Mesenchymal stem cell (in vitro differentiated cells and primary cell): ENCODE data around the gene ODAPH.

Experiments used
- DNase-seq: peaks from one replicate; pipeline ENCODE4 v3.0.0-alpha.2; 2013
- H2AFZ ChIP-seq: one replicate; pipeline ENCODE4 v1.6.1; 2013; ENCODE audit warnings: low read depth, mild to moderate bottlenecking, control low read depth, inconsistent platforms, low read length, moderate library complexity
- H2AK5ac ChIP-seq: 2 replicates; pipeline ENCODE4 v1.6.1; 2013; ENCODE audit warnings: low read length, moderate library complexity, mild to moderate bottlenecking, inconsistent platforms; ENCODE audit not compliant: severe bottlenecking
- H2BK120ac ChIP-seq: one replicate; pipeline ENCODE4 v1.6.1; 2013; ENCODE audit warnings: low read depth, mild to moderate bottlenecking, inconsistent platforms, low read length, moderate library complexity
- H2BK12ac ChIP-seq, 2 experiments: one replicate each; pipeline ENCODE4 v1.6.1; 2013; ENCODE audit warnings: inconsistent platforms in 2 of 2, low read length in 2 of 2, mild to moderate bottlenecking in 2 of 2, moderate library complexity in 2 of 2, control low read depth in 1 of 2
- H2BK15ac ChIP-seq: one replicate; pipeline ENCODE4 v1.6.1; 2013; ENCODE audit warnings: mild to moderate bottlenecking, low read depth, inconsistent platforms; ENCODE audit not compliant: poor library complexity, severe bottlenecking
- H2BK5ac ChIP-seq: 2 replicates; pipeline ENCODE4 v1.6.1; 2013; ENCODE audit warnings: low read depth, mild to moderate bottlenecking, low read length, control low read depth, inconsistent platforms; ENCODE audit not compliant: poor library complexity, severe bottlenecking
- H3K14ac ChIP-seq, 2 experiments: one replicate each; pipeline ENCODE4 v1.6.1; 2013; ENCODE audit warnings: inconsistent platforms in 2 of 2, low read length in 2 of 2, control low read depth in 1 of 2, mild to moderate bottlenecking in 1 of 2, moderate library complexity in 1 of 2
- H3K18ac ChIP-seq, 2 experiments: one replicate each; pipeline ENCODE4 v1.6.1; 2013; ENCODE audit warnings: inconsistent platforms in 2 of 2, low read length in 2 of 2, control low read depth in 1 of 2, low read depth in 1 of 2, mild to moderate bottlenecking in 1 of 2
- H3K23ac ChIP-seq, 2 experiments: one replicate each; pipeline ENCODE4 v1.6.1; 2013; ENCODE audit warnings: inconsistent platforms in 2 of 2, low read length in 2 of 2, mild to moderate bottlenecking in 2 of 2, moderate library complexity in 2 of 2, control low read depth in 1 of 2
- H3K27ac ChIP-seq: 2 replicates; pipeline ENCODE4 v1.5.1; 2013; ENCODE audit warnings: mild to moderate bottlenecking, moderate library complexity, low read length, control low read depth, inconsistent platforms; ENCODE audit not compliant: poor library complexity, severe bottlenecking
- H3K27me3 ChIP-seq, 2 experiments: 2 replicates each; pipeline versions ENCODE4 v1.6.1 to v1.7.0; 2013; ENCODE audit warnings: low read length in 2 of 2, mild to moderate bottlenecking in 2 of 2, moderate library complexity in 2 of 2, control low read depth in 1 of 2, inconsistent platforms in 1 of 2; ENCODE audit not compliant: control insufficient read depth in 1 of 2, insufficient read depth in 1 of 2
- H3K36me3 ChIP-seq, 2 experiments: 2 replicates each; pipeline versions ENCODE4 v1.6.1 to v1.7.0; 2013; ENCODE audit warnings: low read length in 2 of 2, control low read depth in 1 of 2, inconsistent platforms in 1 of 2, low read depth in 1 of 2, mild to moderate bottlenecking in 1 of 2; ENCODE audit not compliant: insufficient read depth in 2 of 2, control insufficient read depth in 1 of 2
- H3K4ac ChIP-seq, 2 experiments: one replicate each; pipeline ENCODE4 v1.6.1; 2013; ENCODE audit warnings: inconsistent platforms in 2 of 2, low read length in 2 of 2, mild to moderate bottlenecking in 2 of 2, moderate library complexity in 2 of 2, control low read depth in 1 of 2, low read depth in 1 of 2
- H3K4me1 ChIP-seq: 2 replicates; pipeline ENCODE4 v1.6.1; 2013; ENCODE audit warnings: low read depth, low read length, control low read depth; ENCODE audit not compliant: control insufficient read depth, insufficient read depth
- H3K4me2 ChIP-seq: 2 replicates; pipeline ENCODE4 v1.6.1; 2013; ENCODE audit warnings: low read length, mild to moderate bottlenecking, inconsistent platforms; ENCODE audit not compliant: poor library complexity, severe bottlenecking
- H3K4me3 ChIP-seq, 2 experiments: 2 replicates each; pipeline versions ENCODE4 v1.5.1 to v1.7.0; 2013; ENCODE audit warnings: low read length in 2 of 2, mild to moderate bottlenecking in 2 of 2, control low read depth in 1 of 2, low read depth in 1 of 2; ENCODE audit not compliant: insufficient read depth in 1 of 2
- H3K79me1 ChIP-seq: replicated peaks from 2 replicates; pipeline ENCODE4 v1.6.1; 2013; ENCODE audit warnings: mild to moderate bottlenecking, control low read depth, low read length, inconsistent platforms; ENCODE audit not compliant: poor library complexity, severe bottlenecking
- H3K9ac ChIP-seq: 2 replicates; pipeline ENCODE4 v1.7.0; 2013; ENCODE audit warnings: mild to moderate bottlenecking, low read length, moderate library complexity
- H3K9me3 ChIP-seq: 2 replicates; pipeline ENCODE4 v1.7.0; 2013; ENCODE audit warnings: mild to moderate bottlenecking, low read length; ENCODE audit not compliant: control insufficient read depth
- H4K8ac ChIP-seq: one replicate; pipeline ENCODE4 v1.6.1; 2013; ENCODE audit warnings: inconsistent platforms, mild to moderate bottlenecking, low read length, moderate library complexity
- H4K91ac ChIP-seq: one replicate; pipeline ENCODE4 v1.6.1; 2013; ENCODE audit warnings: mild to moderate bottlenecking, low read length, inconsistent platforms
- WGBS: methylation state at CpG from one replicate; pipeline ENCODE4 v1.1.7; 2013; ENCODE audit warnings: mixed read lengths; 5-methylcytosine and 5-hydroxymethylcytosine counted together

The ODAPH gene

GRCh38 chr4:75512386-75513211, 43.3 kb upstream of the ODAPH start:
- peak overlapping the region in 1 of 2 experiments; percentile 98 for H3K4me3 ChIP-seq
- H4K91ac ChIP-seq = no peak overlapping the region
- H3K18ac ChIP-seq = no peak overlapping the region
- H2BK120ac ChIP-seq = no peak overlapping the region
- H3K4me1 ChIP-seq = peaks cover 2% of the 10 kb centered on the region
- H3K9me3 ChIP-seq = no peaks in the 10 kb centered on the region
- H2BK12ac ChIP-seq = peak overlapping the region in 1 of 2 experiments; percentile 24
- H2BK5ac ChIP-seq = no peak overlapping the region
- H2AFZ ChIP-seq = no peak overlapping the region
- H2AK5ac ChIP-seq = no peak overlapping the region
- H4K8ac ChIP-seq = no peak overlapping the region
- WGBS = 38% methylated on average over 3 of the region's 6 CpGs
- H3K9ac ChIP-seq = peak overlapping the region; percentile 99
- no peak overlapping the region for H3K4ac ChIP-seq
- peaks cover 3% of the 10 kb centered on the region for H3K79me1 ChIP-seq
- H3K27me3 ChIP-seq = no peaks in the 10 kb centered on the region
- no peak overlapping the region for H3K14ac ChIP-seq
- peaks cover 0 to 26% of the 10 kb centered on the region in 2 experiments for H3K36me3 ChIP-seq
- no peak overlapping the region for H2BK15ac ChIP-seq
- peak overlapping the region; percentile 81 for H3K27ac ChIP-seq
- H3K4me2 ChIP-seq = peak overlapping the region; percentile 69
- no peak overlapping the region for H3K23ac ChIP-seq
- DNase-seq = peak; percentile 57

- H3K27me3 ChIP-seq = no peaks in the 10 kb centered on the region
- H2BK15ac ChIP-seq = no peak overlapping the region
- H3K27ac ChIP-seq = peak overlapping the region; percentile 90
- H3K23ac ChIP-seq = peak overlapping the region in 1 of 2 experiments; percentile 83
- H2BK5ac ChIP-seq = no peak overlapping the region
- H4K91ac ChIP-seq = peak overlapping the region; percentile 9
- H4K8ac ChIP-seq = peak overlapping the region; percentile 97
- H3K4me1 ChIP-seq = peaks cover 2% of the 10 kb centered on the region
- H2BK120ac ChIP-seq = peak overlapping the region; percentile 9
- H2AK5ac ChIP-seq = peak overlapping the region; percentile 12
- H3K4me2 ChIP-seq = peak overlapping the region; percentile 69
- peak overlapping the region; percentile 40 to 95 for H3K18ac ChIP-seq
- H3K4me3 ChIP-seq = peak overlapping the region; percentile 97 to 98
- peak overlapping the region; percentile 93 for H2AFZ ChIP-seq
- DNase-seq = peak; percentile 40
- H3K36me3 ChIP-seq = peaks cover 0 to 28% of the 10 kb centered on the region in 2 experiments
- H2BK12ac ChIP-seq = peak overlapping the region; percentile 29 to 49
- peak overlapping the region in 1 of 2 experiments; percentile 61 for H3K14ac ChIP-seq
- peak overlapping the region; percentile 99 for H3K9ac ChIP-seq
- H3K9me3 ChIP-seq = no peaks in the 10 kb centered on the region
- H3K79me1 ChIP-seq = peaks cover 6% of the 10 kb centered on the region
- H3K4ac ChIP-seq = peak overlapping the region; percentile 84 to 97
- WGBS = 4% methylated on average over 11 of the region's 12 CpGs
Observed at GRCh38 chr4:75513526-75514130, 42.2 kb upstream of the ODAPH start.

GRCh38 chr4:75514131-75514948, 41.5 kb upstream of the ODAPH start, which contains the start of the genes RCHY1 and THAP6:
Gene RCHY1 (minus strand): TSS chr4:75514403. CDS start chr4:75514286, 117 bp downstream.
Gene THAP6 (plus strand): TSS chr4:75514473. CDS start chr4:75515453, 980 bp downstream.
- H2AFZ ChIP-seq = peak within 1 kb of the TSS; percentile 93
- peak within 1 kb of the TSS; percentile 97 to 98 for H3K4me3 ChIP-seq
- peaks cover 2% of the 10 kb centered on the region for H3K4me1 ChIP-seq
- peak within 1 kb of the TSS in 1 of 2 experiments; percentile 96 for H3K23ac ChIP-seq
- peak within 1 kb of the TSS; percentile 89 for H2BK120ac ChIP-seq
- H3K27me3 ChIP-seq = no peaks in the 10 kb centered on the region
- WGBS = under 1% methylated on average over 59 of the region's 61 CpGs
- H2BK12ac ChIP-seq = peak within 1 kb of the TSS; percentile 49 to 83
- peak within 1 kb of the TSS; percentile 57 for H2AK5ac ChIP-seq
- no peaks in the 10 kb centered on the region for H3K9me3 ChIP-seq
- H3K18ac ChIP-seq = peak within 1 kb of the TSS; percentile 96 to 100
- H4K91ac ChIP-seq = peak within 1 kb of the TSS; percentile 96
- H3K4ac ChIP-seq = peak within 1 kb of the TSS; percentile 88 to 97
- peak within 1 kb of the TSS; percentile 76 for H3K4me2 ChIP-seq
- peaks cover 0 to 32% of the 10 kb centered on the region in 2 experiments for H3K36me3 ChIP-seq
- H3K9ac ChIP-seq = peak within 1 kb of the TSS; percentile 99
- DNase-seq = peak; percentile 98
- H3K14ac ChIP-seq = peak within 1 kb of the TSS in 1 of 2 experiments; percentile 96
- peaks cover 8% of the 10 kb centered on the region for H3K79me1 ChIP-seq
- H4K8ac ChIP-seq = peak within 1 kb of the TSS; percentile 97
- peak within 1 kb of the TSS; percentile 99 for H3K27ac ChIP-seq
- H2BK15ac ChIP-seq = peak within 1 kb of the TSS; percentile 84
- peak within 1 kb of the TSS; percentile 86 for H2BK5ac ChIP-seq
